ENCODE results near the gene C1orf50.

C1orf50 gene

DNA sequence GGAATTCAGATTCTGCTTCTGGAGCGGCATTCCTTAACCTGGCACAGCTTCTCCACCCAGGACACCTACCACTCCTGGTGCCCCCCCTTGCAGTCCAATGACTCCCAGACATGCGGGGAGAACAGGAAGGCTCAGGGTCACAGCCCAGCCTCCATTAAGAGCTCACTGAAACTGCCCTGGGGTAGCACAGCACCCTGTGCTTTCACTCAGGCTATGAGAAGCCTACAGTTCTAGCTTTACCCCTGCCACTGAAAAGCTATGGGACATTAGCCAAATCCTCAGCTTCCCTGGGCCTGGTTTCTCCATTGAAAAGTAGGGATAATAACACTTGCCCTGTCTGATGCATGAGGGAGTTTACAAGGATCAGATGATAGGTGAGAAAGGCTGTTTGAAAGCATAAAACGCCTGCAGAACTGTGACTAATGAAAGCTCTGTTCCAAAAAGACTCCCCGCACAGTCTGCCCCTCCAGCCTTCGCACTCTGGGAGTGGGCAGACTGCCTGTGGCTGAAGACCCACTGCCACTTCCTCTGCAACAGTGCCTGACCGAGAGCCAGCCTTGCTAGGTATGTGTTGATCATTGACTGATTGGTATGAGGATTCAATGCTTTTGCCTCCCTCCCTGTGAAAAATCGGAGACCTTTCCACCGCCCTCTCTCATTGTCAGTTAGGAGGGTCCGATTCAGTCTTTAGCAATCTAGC is 24.3 kb upstream of the C1orf50 start:
- TF ChIP-seq, protein P1, sequence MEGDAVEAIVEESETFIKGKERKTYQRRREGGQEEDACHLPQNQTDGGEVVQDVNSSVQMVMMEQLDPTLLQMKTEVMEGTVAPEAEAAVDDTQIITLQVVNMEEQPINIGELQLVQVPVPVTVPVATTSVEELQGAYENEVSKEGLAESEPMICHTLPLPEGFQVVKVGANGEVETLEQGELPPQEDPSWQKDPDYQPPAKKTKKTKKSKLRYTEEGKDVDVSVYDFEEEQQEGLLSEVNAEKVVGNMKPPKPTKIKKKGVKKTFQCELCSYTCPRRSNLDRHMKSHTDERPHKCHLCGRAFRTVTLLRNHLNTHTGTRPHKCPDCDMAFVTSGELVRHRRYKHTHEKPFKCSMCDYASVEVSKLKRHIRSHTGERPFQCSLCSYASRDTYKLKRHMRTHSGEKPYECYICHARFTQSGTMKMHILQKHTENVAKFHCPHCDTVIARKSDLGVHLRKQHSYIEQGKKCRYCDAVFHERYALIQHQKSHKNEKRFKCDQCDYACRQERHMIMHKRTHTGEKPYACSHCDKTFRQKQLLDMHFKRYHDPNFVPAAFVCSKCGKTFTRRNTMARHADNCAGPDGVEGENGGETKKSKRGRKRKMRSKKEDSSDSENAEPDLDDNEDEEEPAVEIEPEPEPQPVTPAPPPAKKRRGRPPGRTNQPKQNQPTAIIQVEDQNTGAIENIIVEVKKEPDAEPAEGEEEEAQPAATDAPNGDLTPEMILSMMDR (IDR thresholded peaks at IDR 0.05), result no peak

DNA sequence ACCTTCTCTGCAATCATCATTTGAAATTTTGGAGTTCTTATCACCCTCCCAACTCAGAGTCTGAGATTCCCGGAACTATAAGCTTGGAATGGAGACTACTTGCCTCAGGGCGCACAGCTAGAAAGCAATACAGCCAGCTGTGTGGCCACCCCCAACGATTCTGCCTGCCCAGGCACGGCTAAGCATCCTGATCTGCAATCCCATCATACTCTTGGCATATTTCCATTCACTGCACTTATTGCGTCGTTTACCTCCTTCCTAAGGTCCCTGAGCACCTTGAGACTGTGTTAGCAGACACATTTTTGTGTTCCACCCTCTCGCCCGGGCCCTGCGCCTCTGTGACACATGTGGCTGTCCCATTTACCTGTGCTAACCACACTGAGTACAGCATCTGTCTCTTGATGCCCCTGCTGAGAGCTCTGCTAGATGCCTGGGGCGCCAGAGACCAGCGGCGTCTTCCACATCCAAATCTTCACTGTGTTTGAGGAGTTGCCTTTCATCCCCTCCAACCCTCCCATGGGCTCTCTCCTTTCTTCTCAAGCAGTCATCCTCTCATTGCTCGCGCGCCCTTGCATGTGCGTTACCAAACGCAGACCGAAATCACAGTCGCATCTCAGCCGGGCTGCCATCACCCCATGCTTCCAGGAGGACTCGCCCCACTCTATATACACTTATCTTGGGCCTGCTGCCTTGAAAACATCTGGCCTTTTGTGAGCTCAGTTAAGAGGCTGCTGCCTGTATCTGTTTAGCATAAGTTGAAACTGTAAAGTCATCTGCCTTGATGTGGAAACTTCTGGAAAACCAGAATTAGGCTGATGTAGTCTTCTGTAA is 23.5 kb upstream of the C1orf50 start:
- TF ChIP-seq, protein P1 (IDR thresholded peaks at IDR 0.05), result no peak

DNA sequence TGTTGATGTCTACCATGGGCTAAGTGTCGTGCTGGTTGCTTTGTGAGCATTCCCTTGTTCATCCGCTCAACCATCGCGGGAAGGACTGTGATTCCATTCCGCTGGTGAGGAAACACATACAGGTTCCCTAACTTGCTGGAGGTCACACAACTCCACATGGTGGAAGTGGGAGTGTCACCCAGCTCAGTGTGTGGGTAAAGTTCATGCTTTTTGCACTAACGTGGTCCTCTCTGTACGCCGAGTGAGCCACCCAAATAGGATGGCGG is 23.0 kb upstream of the C1orf50 start:
- TF ChIP-seq, protein P1 (IDR thresholded peaks at IDR 0.05), result no peak

DNA sequence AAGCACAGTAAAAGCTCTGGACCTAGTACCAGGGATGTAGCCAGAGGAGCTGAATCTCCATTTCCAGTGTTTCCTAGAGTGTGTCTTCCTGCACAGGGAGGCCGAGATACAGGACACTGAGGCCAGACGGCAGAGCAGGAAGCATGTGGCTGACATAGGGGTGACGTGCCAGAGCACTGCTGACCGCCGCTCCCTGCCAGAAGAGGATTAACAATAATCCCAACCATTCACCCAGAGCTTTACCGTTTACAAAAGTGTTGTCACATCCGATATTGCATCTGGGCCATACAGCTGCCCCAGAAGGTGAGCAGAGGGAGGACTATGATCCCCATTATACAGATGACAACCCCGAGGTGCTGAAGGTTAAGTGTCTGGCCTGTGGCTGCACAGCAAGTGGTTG is 21.2 kb upstream of the C1orf50 start:
- TF ChIP-seq, protein P1 (IDR thresholded peaks at IDR 0.05), result no peak

DNA sequence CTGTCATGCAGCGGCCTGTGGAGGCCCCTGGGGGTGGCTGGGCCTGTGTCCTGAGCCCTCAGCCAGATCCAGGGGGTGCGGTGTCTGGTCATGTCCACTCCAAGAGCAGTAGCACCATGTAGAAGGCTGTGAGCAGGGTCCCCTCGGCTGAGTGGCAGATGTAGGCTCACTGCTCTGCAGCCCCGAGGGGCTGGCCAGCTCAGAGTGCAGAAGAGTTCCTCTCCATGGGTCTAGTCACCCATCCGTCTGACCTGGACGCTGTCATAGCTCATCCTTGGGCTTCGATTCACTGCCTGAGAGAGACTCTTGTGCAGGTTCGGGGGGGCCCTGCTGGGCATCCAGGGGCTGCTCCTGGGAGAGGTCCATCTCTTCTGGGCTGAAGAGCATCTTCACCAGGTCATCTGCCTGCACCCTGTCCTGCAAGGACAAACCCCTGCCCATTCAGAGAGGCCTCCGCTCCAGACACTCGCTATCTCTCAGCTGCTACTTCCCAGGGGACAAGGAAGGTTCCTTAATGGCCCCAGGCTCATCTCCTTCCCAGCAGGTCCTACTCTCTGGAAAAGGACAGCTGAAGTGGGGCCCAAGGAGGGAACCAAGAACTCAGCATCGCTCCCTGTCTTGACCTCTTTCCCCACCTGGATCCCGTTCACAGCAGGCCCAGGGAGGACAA is 20.5 kb upstream of the C1orf50 start:
- TF ChIP-seq, protein P1 (IDR thresholded peaks at IDR 0.05), result no peak

DNA sequence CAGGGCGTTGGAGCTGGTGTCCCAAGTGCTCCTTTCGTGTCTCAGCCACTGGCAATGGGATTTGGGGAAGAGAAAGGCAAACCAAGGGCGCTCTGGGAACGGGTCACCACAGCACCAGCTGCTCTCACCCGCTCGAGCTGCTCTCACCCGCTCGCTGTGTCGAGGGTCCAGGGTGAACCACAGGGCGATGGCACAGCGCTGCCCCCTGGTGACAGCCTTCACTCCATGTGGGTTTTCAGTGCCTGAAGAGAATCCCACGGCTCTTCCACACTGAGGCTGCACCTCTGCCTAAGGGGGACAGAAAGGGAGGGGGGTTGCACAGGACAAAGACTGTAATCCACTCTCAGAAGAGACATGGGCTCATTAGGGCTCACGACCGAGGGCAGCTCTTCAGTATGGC is 19.9 kb upstream of the C1orf50 start:
- TF ChIP-seq, protein P1 (IDR thresholded peaks at IDR 0.05), result peak; percentile 56

DNA sequence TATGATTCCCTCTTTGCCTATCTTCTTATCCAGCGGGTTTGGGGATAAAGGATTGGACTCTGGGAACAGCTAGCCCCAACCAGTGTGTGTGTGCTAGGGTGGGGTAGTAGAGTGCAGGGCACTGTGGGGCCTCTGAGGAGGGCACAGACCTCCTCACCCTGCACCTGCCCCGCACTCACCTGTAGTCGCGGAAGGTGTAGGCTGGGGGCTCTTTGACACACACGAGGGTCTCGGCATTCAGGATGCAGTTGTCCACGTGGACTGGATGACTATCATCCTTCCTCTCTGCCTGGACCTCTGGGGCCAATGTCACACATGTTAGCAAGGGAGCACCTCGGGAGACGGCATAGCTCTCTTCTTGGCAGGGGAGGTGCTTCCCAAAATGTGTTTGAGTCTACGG is 19.0 kb upstream of the C1orf50 start:
- TF ChIP-seq, protein P1 (IDR thresholded peaks at IDR 0.05), result no peak

All from LNCAP (cell line).